ENCODE results near the gene FOXD1. TPM values are rescaled to one million over a fixed set of nuclear protein-coding genes. Genes with fewer than 3 reads are reported as not detected.

Gene FOXD1
- polyA plus RNA-seq, 1 of the 3 experiments (the other 2 are of a cell fraction), result 73.9 TPM

DNA sequence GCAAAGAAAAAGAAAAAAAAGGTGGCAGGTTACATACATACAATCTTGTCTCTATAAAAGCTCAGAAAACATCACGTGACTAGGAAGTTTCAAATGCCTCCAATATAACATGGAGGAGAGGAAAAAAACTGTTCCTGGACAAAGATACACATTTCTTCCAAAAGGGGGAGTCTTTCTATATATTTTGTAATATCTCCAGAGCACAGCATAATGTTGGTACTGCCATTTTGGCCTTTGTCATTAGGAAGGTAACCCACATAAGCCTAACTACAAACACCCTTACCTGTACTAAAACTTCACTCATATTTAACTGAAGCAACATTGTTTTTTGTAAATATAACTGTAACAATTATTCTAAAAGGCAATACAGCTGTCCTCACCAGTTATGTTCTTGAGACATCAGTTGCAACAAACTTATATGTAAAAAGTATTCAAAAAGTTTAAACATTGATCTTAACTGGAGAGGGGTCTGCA is 48.4 kb upstream of the FOXD1 start:
- H3K4me3 ChIP-seq (ENCODE audit: low read depth in 2 of 2, low read length in 1 of 2), result peak overlapping the region; percentile 88 to 98; a peak in 3 of 4 replicates
- H3K9me3 ChIP-seq, result no peaks in the 10 kb centered on the region
- peaks cover 28% of the 10 kb centered on the region for H4K20me1 ChIP-seq (ENCODE audit: insufficient read depth)
- 7% methylated on average over 1 of the region's 1 CpG for WGBS (ENCODE audit: low lambda C conversion rate)
- H3K9ac ChIP-seq, result peak overlapping the region; percentile 99; the same call in 1 of the 2 replicates
- POLR2A ChIA-PET, result interaction anchor here (1.9 kb wide), 1 partner anchor 69 kb away, joined by 6 read pairs; the partner anchor contains the start of genes ANKRA2 and UTP15
- no peaks in the 10 kb centered on the region for H3K9me2 ChIP-seq
- no peaks in the 10 kb centered on the region for H3K27me3 ChIP-seq (ENCODE audit: insufficient read depth)
- H3K36me3 ChIP-seq (replicated peaks in 1 of 2; ENCODE audit: control insufficient read depth in 1 of 2, insufficient read depth in 2 of 2, low read length in 1 of 2), result peaks cover 23 to 28% of the 10 kb centered on the region in 2 experiments
- H2AFZ ChIP-seq (ENCODE audit: low read depth), result peak overlapping the region; percentile 66
- DNase-seq, result peak; percentile 65
- H3K79me2 ChIP-seq (ENCODE audit: insufficient read depth), result peaks cover 43% of the 10 kb centered on the region
- H3K27ac ChIP-seq (ENCODE audit: low read depth in 2 of 2, low read length in 1 of 2), result peak overlapping the region; percentile 95 to 99
- H3F3A ChIP-seq (replicated peaks; ENCODE audit: insufficient read depth), result peaks cover 16% of the 10 kb centered on the region
- H3K4me1 ChIP-seq (ENCODE audit: control insufficient read depth in 1 of 2, insufficient read depth in 2 of 2, low read depth in 1 of 2, low read length in 1 of 2), result peaks cover 11% of the 10 kb centered on the region in 2 experiments; a peak in 3 of 4 replicates
- CTCF ChIA-PET, result interaction anchor here (0.7 to 2.7 kb wide), 19 partner anchors 10 to 281 kb away, joined by 3 to 14 read pairs (median 4); no protein-coding TSS in a partner anchor
- no peak for TF ChIP-seq CHD2 (IDR thresholded peaks at IDR 0.05; ENCODE audit: low read length, partially characterized antibody)
- peak; percentile 55 for TF ChIP-seq TAF1 (IDR thresholded peaks at IDR 0.05; ENCODE audit: borderline replicate concordance, low read depth, low read length)
- peak; percentile 82 for TF ChIP-seq YY1 (IDR thresholded peaks at IDR 0.05; ENCODE audit: low read depth)
- TF ChIP-seq MEF2A (IDR thresholded peaks at IDR 0.05; ENCODE audit: borderline replicate concordance, low read depth), result no peak
- peak; percentile 72 for TF ChIP-seq CTCF (IDR thresholded peaks at IDR 0.05)
- no peak for TF ChIP-seq FOXJ3 (CRISPR knock-in tag; IDR thresholded peaks at IDR 0.05)
- TF ChIP-seq RCOR1 (IDR thresholded peaks at IDR 0.05; ENCODE audit: low read length), result peak; percentile 32; the same call in 1 of the 2 replicates
- TF ChIP-seq POLR2AphosphoS5 (IDR thresholded peaks at IDR 0.05; ENCODE audit: low read depth, low read length), result peak; percentile 65
- TF ChIP-seq, protein P1, sequence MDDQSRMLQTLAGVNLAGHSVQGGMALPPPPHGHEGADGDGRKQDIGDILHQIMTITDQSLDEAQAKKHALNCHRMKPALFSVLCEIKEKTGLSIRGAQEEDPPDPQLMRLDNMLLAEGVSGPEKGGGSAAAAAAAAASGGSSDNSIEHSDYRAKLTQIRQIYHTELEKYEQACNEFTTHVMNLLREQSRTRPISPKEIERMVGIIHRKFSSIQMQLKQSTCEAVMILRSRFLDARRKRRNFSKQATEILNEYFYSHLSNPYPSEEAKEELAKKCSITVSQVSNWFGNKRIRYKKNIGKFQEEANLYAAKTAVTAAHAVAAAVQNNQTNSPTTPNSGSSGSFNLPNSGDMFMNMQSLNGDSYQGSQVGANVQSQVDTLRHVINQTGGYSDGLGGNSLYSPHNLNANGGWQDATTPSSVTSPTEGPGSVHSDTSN (IDR thresholded peaks at IDR 0.05), result no peak
- TF ChIP-seq SIN3A (IDR thresholded peaks at IDR 0.05; ENCODE audit: borderline replicate concordance, low read depth, low read length), result 0 out of 2 replicates have a peak, but pooled peaks have one; percentile 37
- 0 out of 2 replicates have a peak, but pooled peaks have one; percentile 35 for TF ChIP-seq TEAD4 (IDR thresholded peaks at IDR 0.05; ENCODE audit: borderline replicate concordance, insufficient read depth)
- peak; percentile 29 for TF ChIP-seq RAD21 (IDR thresholded peaks at IDR 0.05; ENCODE audit: low read length)
- TF ChIP-seq USF2 (IDR thresholded peaks at IDR 0.05; ENCODE audit: borderline replicate concordance, low read depth, low read length), result peak; percentile 43; the same call in 1 of the 2 replicates
- TF ChIP-seq, protein P2, sequence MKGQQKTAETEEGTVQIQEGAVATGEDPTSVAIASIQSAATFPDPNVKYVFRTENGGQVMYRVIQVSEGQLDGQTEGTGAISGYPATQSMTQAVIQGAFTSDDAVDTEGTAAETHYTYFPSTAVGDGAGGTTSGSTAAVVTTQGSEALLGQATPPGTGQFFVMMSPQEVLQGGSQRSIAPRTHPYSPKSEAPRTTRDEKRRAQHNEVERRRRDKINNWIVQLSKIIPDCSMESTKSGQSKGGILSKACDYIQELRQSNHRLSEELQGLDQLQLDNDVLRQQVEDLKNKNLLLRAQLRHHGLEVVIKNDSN (IDR thresholded peaks at IDR 0.05; ENCODE audit: borderline replicate concordance, low read depth), result peak; percentile 88
- TF ChIP-seq MXI1 (IDR thresholded peaks at IDR 0.05; ENCODE audit: low read depth, low read length), result peak; percentile 23; the same call in 1 of the 2 replicates
- H3K4me2 ChIP-seq, result peak overlapping the region; percentile 84

Measured in SK-N-SH (cell line).